NCI-H146 treated with DMSO at 0.1 percent for 48 hours (cell line): ENCODE data around the gene KDM4B.
"Not testable (repeated sequence)": the region's sequence is repeated elsewhere in the genome, so short reads cannot be mapped to it uniquely, and the experiment has no call there.

Source experiments
- DNase-seq: peaks from one replicate; lab custom pipeline; 2025; ENCODE audit not compliant: unreplicated experiment; lab: John Stamatoyannopoulos, UW

Gene KDM4B

DNA sequence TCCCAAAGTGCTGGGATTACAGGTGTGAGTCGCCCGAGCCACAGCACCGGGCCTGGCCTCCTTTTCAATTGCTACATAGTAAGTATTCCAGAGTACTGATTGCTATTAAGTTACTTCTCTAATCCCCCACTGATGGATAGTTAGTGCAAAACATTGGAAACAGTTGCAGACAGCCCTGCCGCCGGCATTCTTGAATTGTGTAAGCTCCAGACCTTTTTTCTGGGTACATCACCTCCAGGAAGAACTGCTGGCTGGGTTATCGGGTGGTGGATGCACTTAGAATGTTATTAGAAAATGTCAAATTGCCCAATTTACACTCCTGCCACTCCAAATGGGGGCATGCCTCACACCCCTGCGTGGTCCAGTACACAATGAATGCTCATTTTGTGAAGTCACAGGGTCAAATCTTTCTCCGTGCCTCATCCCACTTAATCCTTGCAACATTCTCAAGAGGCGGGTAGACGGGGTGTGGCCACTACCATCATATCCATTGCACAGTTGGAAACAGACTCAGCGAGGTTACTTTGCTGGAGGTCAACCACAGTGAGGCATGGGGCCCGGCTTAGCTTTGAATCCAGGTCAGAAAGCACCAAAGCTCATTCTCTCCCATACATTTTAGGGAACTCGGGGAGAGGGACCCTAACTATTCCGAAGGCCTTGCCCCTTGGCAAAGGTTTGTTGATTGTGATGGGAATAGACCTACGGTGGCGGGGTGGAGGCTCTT, 1.0 kb upstream of the KDM4B start:
- no peak for DNase-seq

- DNase-seq, result no peak
Measured at GRCh38 chr19:4969292-4969771, 419 bp downstream of the KDM4B start.

DNA sequence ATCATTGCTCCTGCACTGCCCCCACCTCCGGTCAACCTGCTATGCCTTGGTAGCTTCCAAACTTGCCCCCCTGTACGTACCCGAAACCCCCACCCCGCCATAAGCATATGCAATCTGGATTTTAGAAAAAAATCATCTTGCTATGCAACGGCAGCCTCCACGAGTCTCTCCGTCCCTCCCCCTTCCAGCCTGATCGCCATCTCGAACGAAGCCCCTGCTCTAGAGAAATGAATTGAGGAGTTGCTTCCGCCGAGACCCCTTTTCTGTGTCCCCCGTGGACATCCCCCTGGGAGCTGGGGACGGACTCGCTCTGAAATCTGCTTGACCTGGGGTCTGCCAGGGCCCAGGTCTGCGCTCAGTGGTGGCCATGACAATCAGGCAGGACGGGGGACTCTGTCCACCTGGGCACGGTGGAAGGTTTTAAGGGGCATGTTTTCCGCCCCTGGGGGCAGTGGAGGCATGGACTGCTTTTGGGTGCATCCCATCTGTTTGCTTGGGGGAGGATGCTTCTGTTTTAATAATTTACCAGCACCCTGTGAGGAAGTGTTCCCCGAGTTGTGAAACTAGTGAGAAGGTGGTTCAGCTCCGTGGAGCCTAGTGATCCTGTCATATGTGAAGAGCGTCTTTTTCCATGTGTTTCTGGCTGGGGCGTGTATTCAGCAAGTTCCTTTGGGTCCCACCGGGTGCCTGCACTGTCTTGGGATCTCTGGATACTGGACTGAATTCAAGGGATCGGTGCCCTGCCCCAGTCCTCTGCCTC, 1.0 kb downstream of the KDM4B start:
- DNase-seq, result no peak

DNA sequence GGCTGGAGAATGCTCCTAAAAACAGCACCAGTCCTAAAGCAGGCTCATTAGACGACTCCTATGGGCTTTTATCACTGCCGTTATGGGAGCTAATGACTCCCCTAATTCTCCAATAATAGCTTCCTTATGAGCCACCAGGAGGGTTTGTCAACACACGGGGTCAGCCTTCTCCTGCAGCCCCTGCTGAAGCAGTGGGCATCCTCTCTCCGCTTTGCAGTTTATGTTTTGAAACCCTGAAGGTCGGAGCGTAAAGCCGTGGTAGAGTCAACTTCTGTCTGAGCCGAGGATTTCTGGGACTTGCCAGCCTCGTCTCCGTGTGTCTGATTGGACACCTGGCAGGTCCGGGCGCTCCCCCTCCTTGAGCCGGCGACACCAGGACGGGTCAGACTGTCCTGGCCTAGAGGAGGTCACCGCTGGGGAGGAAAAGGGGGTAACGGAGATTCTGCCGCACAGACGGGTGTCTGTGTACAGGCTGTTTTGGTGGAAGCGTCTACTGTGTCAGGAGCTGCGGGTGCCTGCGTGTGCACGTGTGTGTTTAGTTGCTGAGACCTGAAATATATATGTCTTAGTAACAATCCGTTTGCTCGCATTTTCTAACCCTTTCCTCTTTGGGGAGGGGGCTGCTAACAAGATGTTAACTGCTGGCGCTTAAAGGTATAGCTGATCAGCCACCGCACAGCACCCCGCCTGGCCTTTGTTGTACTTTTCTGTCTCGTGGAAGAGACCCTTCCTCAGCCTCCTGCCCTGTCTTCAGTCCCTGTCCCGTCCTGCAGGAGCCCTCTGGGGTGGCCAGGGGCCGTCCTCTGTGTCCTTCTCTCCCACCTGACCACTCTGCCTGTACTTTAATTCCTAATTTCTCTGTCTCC, 1.9 kb downstream of the KDM4B start:
- DNase-seq, result peak; percentile 12

DNA sequence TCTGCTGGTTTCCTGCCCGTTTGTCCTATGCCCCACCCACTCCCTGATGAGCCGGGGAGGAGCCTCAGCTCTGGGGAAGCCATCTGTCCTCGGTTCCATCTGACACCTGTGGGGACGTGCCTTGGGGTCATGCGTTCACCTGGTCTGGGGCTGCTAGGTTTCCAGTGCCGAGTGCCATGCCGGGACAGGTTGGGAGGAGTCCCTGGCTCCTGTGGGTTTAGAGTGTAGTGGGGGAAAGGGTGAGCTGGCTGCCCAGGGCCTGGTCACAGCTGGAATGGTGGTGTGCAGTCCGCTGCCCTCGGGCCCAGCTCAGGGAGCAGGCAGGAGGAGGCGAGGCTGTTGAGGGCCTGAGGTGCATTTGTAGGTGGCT, 2.5 kb downstream of the KDM4B start:
- peak; percentile 18 for DNase-seq

- no peak for DNase-seq
Measured at GRCh38 chr19:4971816-4972495, 3.0 kb downstream of the KDM4B start.

DNA sequence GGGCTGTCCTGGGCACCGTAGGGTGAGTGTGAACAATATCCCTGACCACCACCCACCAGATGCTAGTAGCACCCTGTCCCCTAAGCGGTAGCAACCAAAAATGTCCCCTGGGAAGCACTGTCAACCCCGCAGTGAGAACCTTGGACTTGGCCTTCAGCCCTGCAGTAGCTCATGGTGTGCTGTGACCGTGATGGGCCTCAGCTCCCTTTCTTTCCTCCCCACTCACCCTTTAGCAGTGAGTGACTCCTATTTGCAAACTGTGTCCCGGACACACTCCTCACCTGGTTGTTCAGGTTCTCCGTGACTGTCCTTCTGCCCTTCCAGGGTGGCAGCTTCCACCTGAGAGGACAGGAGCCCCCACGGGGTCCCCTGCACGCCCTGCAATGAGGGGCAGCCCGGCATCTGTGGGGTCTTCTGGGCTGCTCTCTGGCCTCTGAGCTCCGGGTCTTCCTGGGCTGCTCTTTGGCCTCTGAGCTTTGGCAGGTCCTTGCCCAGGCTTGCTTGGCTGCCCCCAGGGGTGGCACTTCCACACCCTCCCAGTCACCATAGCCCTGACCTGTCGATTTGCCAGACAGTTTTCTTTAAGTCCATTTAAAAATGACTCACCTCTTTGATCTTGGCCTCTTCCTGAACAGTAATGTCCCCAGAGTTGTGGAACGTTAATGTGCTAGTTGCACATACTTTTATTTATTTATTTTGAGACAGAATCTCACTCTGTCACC, 3.8 kb downstream of the KDM4B start:
- DNase-seq, result no peak

GRCh38 chr19:4974880-4975469, 6.1 kb downstream of the KDM4B start:
- DNase-seq, result no peak

GRCh38 chr19:4975601-4976000, 6.7 kb downstream of the KDM4B start:
- DNase-seq, result not testable (repeated sequence)

- no peak for DNase-seq
Measured at GRCh38 chr19:4976401-4977298, 7.7 kb downstream of the KDM4B start.

DNA sequence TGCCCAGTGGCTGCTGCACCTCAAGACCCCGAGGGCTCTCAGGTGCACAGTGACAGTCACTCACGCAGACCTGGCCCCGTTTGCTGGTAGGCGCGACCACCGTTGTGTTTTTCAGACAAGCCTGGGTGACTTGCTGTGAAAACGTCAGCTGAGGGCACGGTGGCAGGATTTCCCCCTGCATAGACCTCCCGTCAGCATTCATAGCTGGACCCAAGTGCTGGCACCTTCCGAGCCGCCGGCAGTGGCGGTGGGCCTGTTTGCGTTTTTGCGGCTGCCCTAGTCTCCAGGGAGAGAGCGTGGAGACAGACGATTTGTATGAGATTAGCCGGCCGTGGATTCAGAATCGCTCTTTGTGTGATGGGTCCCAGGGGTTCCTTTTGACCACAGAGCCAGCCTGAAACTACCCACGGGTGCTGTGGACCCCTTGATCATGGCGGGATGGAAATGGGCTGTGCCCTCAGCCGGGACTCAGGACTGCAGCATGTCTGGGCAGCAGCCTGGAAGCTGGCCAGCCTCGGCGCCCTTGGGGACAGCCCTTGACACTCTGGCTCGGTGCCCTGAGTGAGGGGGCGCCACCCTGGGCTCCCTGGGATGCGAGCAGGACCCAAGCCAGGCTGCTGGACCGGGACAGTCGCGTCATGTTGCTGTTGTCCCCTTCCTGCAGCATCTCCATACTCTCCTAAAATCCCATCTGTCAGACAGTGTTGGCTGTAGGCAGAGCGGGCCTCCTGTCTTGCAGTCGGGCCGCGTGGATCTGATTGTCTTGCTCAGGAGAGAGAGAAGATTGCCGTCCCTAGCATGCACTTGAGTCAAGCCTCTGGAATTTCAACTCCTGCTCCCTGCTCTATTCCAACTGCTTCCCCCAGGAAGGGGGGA, 8.6 kb downstream of the KDM4B start:
- no peak for DNase-seq

DNA sequence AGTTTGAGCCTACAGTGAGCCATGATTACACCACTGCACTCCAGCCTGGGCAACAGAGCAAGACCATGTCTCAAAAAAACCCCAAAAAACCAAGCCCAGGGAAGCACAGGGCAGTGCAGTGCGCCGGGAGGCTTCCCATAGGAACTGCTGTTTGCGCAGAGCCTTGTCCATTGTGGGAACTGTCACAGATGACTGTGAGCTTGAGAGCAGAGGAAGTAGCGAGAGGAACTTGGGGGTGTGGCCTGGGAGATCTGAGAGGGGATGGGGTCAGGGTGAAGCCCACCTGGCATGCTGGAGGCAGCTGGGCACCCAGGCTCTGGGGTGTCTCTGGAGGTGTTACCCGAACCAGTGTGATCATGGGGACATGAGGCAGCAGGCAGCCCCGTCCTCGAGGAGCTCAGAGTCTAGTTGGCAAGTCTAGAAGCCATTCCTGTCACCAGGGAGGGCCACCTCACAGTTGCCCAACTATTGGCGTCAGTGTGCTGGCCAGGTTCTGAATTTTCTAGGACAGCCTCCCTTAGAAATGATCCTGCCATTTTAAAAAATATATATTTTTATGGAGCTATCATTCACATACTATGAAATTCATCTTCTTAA, 10.4 kb downstream of the KDM4B start:
- DNase-seq, result no peak

- DNase-seq, result no peak
Measured at GRCh38 chr19:4980067-4980466, 11.2 kb downstream of the KDM4B start.

DNA sequence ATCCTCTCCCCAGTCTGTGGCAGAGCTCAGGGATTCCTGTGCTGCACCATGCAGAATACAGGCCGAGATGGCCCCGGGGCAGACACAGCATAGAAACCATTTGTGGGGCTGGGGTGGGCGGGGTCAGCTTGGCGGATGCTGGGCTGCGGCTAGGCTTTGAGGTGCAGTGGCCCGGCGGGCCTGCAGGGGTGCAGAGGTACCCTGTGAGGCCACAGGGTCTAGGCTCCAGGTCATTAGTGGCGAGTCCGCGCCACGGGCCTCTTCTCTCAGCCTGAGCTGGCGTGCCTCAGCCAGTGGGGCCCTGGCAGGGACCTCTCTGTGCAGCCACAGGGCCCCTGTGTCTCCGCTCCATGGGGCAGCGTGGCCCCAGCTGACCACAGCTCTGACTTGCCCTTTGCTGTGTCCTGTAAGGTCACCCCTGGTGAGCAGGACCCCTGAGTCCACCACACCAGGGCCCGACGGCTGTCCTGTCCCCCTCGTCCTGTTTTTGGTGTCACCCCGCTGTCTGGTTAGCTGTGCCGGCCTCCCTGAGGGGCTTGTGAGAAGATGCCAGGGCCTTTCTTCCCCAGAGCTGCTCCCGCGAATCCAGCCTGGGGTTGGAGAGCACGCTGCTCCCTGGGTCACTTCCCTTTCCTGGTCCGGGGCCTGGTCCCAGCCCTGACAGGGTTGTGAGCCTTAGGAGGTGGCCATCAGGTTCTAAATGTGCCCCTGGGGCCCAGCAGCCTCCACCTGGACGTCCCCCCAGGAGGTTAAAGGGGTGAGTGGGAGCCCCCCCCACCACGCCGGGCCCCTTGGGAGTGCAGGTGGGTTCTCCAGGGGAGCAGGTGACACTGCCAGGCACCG, 12.1 kb downstream of the KDM4B start:
- DNase-seq, result no peak

- DNase-seq, result no peak
Measured at GRCh38 chr19:4981681-4981958, 12.7 kb downstream of the KDM4B start.

DNA sequence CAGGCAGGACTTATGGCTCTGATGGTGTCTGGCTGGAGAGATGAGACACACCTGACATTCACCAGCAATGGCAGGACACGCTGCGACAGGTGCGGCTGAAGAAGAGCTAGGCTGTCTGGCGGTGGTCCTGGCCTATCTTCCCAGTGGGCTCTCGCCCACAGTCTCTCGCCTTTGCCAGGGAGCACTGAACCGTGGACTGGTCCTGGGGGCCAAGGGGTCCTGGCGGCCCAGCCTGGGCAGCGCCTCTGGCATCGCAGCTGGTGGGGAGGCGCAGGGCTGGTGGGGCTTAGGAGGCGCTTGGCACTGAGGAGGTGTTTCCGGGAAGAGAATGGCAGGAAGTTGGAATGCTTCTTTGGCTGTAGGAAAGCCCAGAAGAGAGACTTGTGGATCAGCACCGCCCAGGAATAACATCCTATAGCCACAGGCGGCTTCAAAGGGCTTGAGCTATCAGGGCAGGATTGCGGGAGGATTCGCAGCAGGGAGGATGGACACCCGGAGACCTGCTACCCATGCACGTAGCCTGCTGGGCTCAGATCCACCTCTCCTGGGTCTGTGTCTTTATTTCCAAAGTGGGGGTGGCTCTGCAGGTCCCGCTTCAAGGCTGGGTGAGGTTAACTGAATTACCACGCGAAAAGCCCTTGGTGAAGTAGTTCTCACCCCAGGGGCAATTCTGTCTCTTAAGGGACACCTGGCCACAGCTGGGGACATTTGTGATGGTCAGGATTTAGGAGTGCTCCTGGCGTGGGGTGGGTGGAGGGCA, 14.6 kb downstream of the KDM4B start:
- DNase-seq, result no peak
